Measurements from ENCODE around the gene PRKCH. TPM values are rescaled to one million over a fixed set of nuclear protein-coding genes. Genes with fewer than 3 reads are reported as not detected.

PRKCH gene
- total RNA-seq, 2 experiments from 2014 or later: 244 to 293 TPM

DNA sequence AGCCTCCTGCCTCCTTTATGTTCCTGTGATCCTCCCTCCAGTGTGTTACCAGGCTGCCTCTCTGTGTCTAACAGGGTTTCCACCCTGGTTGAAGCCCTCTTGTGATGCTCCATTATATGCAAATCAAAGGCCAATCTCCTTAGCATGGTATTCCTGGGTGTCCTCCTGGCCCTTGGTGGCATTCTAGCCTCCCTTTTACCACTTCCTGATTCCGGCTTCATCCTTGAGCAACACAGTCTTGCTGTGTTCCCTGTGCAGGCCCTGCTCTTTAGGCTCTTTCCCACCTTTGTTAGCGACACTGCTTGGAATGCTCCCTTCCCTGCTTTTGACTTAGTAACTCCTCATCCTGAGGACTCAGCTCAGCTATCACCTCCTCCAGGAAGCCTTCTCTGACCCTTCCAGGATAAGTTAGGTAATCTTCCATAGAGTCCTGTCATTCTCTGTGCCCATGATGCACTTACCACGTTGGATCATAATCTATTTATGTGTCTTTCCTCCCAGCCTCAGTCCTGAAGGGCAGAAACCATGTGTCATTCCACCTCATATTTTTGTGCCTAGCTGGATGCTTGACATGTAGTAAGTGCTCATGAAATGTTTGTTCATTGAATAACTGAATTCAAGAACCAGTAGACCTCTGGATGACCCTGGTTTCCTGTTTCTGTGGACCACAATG is 37.3 kb downstream of the PRKCH start:
- no peak overlapping the region for H3K4me3 Mint-ChIP-seq
- H3K4me1 Mint-ChIP-seq: peaks cover 74% of the 10 kb centered on the region
- H3K27ac Mint-ChIP-seq: peak overlapping the region; percentile 56
- H3K9me3 Mint-ChIP-seq: peaks cover 6% of the 10 kb centered on the region
- peaks cover 65% of the 10 kb centered on the region for H3K36me3 Mint-ChIP-seq (ENCODE audit: low read depth)
- ChIA-PET CTCF (interaction anchor here (1.1 to 2.4 kb wide), 4 partner anchors 8 to 39 kb away, joined by 3 to 8 read pairs (median 4); no protein-coding TSS in a partner anchor), POLR2A (interaction anchor here (0.6 kb wide), 1 partner anchor 11 kb away, joined by 3 read pairs; no protein-coding TSS in a partner anchor)
- H3K27me3 Mint-ChIP-seq: no peaks in the 10 kb centered on the region
- no peak for DNase-seq

DNA sequence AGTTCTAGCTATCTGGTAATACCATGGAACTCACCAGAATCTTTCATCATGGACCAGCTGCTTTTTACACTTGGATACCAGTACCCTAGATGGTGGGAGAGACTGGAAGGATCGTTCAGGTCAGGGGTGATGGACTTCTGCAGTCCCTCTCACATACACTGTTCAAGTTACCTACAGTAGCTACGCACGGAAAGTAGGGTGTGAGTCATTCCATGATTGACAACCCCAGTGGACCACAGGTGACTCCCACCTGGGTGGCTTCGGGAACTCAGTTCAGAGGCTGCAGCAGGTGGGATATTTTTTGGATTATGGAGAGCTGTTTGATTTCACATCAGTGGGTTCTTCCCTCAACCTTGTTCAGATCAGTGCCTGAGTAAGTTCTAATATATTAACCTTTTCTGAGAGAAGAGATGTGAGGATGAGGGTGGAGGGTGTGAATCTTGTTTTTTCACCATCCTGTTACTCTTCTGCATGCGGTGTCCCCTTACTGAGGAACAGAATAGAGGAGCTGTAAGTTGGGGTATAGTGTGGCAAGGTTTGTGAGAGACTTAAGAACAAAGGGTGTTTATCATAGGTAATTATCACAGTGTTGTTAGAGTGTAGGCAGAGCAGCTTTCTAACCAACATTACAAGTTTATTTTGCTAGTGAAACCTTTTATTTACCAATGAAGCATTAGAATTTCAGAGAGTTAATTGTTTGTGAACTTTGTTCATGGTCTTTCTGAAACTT is 39.6 kb downstream of the PRKCH start:
- ChIA-PET CTCF (interaction anchor here (0.7 to 1.6 kb wide), 7 partner anchors 10 to 476 kb away, joined by 3 to 5 read pairs (median 3); no protein-coding TSS in a partner anchor), POLR2A (no interaction called here)
- no peak for DNase-seq
- Mint-ChIP-seq H3K27ac (peak overlapping the region; percentile 65), H3K27me3 (no peaks in the 10 kb centered on the region), H3K4me1 (peaks cover 54% of the 10 kb centered on the region), H3K4me3 (no peak overlapping the region), H3K36me3 (ENCODE audit: low read depth) (peaks cover 53% of the 10 kb centered on the region), H3K9me3 (peaks cover 6% of the 10 kb centered on the region)

DNA sequence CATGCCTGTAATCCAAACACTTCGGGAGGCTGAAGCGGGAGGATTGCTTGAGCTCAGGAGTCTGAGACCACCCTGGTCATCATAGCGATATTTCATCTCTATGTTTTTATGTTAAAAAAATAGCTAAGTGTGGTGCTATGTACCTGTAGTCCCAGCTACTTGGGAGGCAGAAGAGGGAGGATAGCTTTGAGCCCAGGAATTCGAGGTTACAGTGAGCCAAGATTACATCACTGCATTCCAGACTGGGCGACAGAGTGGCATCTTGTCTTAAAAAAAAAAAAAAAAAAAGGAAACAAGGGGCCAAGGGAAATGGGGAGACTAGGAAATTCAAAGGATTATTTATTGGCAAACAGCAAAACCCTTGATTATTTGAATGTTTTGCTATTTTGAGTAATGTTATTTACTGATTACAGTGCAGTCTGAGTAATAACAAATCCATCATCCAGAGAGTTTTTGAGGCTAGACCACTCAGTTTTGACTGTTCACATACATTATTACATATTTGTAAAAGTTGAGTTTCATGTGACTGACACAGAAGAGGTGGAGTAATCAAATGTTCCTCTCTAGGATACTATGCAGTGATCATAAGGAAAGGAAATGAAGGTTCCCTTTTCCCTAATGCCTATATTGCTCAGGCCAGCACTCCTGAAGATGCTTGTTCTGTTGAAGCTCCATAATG is 40.8 kb downstream of the PRKCH start:
- no peak for DNase-seq
- peaks cover 3% of the 10 kb centered on the region for H3K9me3 Mint-ChIP-seq
- CTCF ChIA-PET: interaction anchor here (1.0 to 1.6 kb wide), 3 partner anchors 14 to 89 kb away, joined by 3 to 6 read pairs (median 5); no protein-coding TSS in a partner anchor
- H3K4me3 Mint-ChIP-seq: no peak overlapping the region
- H3K4me1 Mint-ChIP-seq: peaks cover 42% of the 10 kb centered on the region
- POLR2A ChIA-PET: no interaction called here
- H3K27me3 Mint-ChIP-seq: no peaks in the 10 kb centered on the region
- no peak overlapping the region for H3K27ac Mint-ChIP-seq
- H3K36me3 Mint-ChIP-seq (ENCODE audit: low read depth): peaks cover 43% of the 10 kb centered on the region

DNA sequence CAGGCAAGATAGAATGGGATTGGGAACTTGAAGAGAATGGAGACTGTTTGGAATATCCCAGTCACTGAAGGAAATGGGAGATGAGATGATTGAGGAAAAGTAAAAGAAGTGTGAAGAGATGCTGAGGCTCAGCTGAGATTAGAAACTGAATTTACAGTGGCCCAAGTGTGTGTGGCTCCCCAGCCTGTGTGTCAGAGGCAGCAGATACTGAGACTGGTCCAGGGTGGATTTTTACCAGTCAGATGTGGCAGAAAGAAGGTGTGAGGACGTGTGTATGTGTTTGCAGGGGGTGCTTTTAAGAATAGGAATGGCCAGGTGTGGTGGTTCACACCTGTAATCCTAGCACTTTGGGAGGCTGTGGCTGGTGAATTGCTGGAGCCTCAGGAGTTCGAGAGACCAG is 42.9 kb downstream of the PRKCH start:
- Mint-ChIP-seq H3K27ac (no peak overlapping the region), H3K4me3 (no peak overlapping the region), H3K4me1 (peaks cover 28% of the 10 kb centered on the region), H3K9me3 (no peaks in the 10 kb centered on the region), H3K36me3 (ENCODE audit: low read depth) (peaks cover 29% of the 10 kb centered on the region), H3K27me3 (no peaks in the 10 kb centered on the region)
- ChIA-PET CTCF (interaction anchor here (0.6 to 1.0 kb wide), 2 partner anchors 10 to 31 kb away, joined by 3 read pairs; no protein-coding TSS in a partner anchor), POLR2A (no interaction called here)
- no peak for DNase-seq

DNA sequence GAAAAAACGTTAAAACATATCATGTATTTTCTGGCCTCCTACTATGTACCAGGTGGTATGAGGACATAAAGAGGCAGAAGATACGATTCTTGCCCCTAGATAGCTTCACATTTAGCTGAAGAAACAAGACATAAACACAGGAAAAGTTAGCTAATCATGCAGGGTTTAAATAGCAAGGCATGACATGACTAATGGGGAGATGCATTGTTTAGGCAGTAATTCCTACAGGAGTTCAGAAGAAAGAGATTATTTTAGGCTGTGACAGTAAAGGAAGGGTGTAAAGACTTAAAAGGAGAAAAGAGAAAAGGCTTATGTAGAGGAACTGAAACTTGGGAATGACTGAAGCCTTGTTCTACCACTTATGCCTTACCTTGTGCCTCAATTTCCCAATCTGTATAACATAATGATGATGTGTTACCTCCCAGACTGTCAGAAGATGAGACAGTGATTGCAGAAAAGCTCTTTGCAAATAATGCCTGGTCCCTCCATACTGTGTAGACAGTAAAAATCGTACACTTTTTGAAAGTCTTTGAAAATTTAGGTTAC is 44.4 kb downstream of the PRKCH start:
- peaks cover 26% of the 10 kb centered on the region for H3K4me1 Mint-ChIP-seq
- no peaks in the 10 kb centered on the region for H3K9me3 Mint-ChIP-seq
- DNase-seq: no peak
- peaks cover 28% of the 10 kb centered on the region for H3K36me3 Mint-ChIP-seq (ENCODE audit: low read depth)
- H3K4me3 Mint-ChIP-seq: no peak overlapping the region
- POLR2A ChIA-PET: no interaction called here
- H3K27ac Mint-ChIP-seq: no peak overlapping the region
- CTCF ChIA-PET: no interaction called here
- no peaks in the 10 kb centered on the region for H3K27me3 Mint-ChIP-seq

DNA sequence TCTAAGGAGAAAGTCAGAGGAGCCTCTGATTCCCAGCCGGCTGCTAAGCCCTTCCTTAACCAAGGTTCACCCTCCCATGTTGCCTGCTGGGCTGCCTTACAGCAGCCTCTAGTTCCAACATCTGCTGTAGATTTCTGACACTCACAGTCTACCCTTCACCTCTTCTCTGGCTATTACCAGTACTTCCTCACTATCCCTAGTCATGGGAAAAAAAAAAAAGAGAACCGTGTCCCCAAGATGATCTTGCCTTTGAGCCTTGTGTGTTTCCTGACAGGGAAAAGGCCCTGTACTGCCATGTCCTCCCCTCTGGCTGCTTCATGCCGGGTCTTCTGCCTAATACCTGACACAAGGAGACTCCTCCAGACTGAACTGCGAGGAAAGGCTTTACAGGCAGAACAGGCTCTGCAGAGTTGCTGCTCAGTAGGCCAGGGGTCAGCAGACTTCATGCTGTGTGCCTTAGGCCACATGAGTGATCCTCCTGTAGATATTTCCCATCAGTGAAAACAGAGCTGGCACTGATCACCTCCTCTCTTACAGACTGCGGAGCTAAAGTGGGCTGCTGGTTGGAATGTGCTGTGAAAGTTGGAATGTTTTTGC is 46.8 kb downstream of the PRKCH start:
- H3K9me3 Mint-ChIP-seq: peaks cover 10% of the 10 kb centered on the region
- no peak overlapping the region for H3K4me3 Mint-ChIP-seq
- no peaks in the 10 kb centered on the region for H3K27me3 Mint-ChIP-seq
- no peak for DNase-seq
- POLR2A ChIA-PET: no interaction called here
- peak overlapping the region; percentile 51 for H3K27ac Mint-ChIP-seq
- peaks cover 39% of the 10 kb centered on the region for H3K4me1 Mint-ChIP-seq
- H3K36me3 Mint-ChIP-seq (ENCODE audit: low read depth): peaks cover 42% of the 10 kb centered on the region
- CTCF ChIA-PET: interaction anchor here (0.6 to 2.2 kb wide), 4 partner anchors 11 to 1652 kb away, joined by 3 to 7 read pairs (median 4); no protein-coding TSS in a partner anchor

DNA sequence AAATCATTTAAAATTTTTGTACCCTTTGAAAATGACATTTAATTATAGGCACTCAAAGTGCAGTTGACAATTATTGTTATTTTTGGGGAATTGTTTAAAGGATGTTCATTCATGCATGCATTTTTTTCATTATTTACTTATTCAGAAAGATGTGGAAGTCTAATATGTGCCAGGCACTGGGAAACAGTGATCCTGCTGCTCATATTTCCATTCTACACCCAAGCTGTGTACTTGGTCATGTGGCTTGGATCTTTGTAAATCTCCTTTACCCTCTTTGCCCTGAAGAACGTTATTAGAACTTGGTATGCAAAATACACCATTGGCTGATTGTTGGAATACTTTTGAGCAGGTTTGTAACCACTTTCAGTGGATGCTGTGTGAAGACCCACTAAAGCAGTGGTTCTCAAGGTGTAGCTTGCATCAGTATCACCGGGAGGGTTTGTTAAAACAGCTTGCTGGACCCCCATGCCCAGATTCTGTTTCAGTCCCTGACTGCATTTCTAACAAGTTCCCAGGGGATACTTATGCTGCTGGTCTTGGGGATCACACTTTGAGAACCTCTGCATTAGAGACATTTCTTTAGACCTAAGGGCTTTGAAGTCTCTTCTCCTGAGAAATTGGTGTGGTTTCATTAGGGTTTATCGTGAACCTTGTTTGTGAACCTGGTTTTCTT is 47.5 kb downstream of the PRKCH start:
- no peaks in the 10 kb centered on the region for H3K27me3 Mint-ChIP-seq

DNA sequence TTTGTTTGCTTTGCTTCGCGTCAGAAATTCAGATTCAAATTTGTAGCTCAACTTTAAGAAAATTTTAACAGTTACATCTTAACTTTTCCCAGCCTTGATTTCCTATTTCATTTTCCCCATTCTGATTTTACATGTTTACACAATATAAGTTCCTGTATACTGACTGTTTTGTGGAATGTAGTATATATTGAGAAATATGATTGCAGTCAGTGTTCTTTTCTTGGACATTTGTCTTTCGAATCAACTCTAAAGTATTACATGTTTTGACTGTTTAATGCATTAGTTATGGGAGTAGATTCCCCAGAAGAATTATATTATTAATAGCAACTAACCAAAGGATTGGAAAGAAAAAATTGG is 48.1 kb downstream of the PRKCH start:
- no peak for DNase-seq
- ChIA-PET POLR2A (no interaction called here), CTCF (interaction anchor here (0.6 to 2.2 kb wide), 2 partner anchors 10 to 18 kb away, joined by 3 to 7 read pairs; no protein-coding TSS in a partner anchor)
- Mint-ChIP-seq H3K27ac (peak overlapping the region; percentile 80), H3K9me3 (peaks cover 20% of the 10 kb centered on the region), H3K36me3 (ENCODE audit: low read depth) (peaks cover 54% of the 10 kb centered on the region), H3K4me1 (peaks cover 48% of the 10 kb centered on the region), H3K4me3 (no peak overlapping the region), H3K27me3 (no peaks in the 10 kb centered on the region)

More for the DNA sequence above, 47.5 kb downstream of the PRKCH start:
- H3K4me1 Mint-ChIP-seq: peaks cover 43% of the 10 kb centered on the region
- CTCF ChIA-PET: interaction anchor here (0.6 to 2.2 kb wide), 4 partner anchors 10 to 83 kb away, joined by 3 to 7 read pairs (median 4); no protein-coding TSS in a partner anchor
- H3K4me3 Mint-ChIP-seq: no peak overlapping the region
- H3K9me3 Mint-ChIP-seq: peaks cover 16% of the 10 kb centered on the region
- DNase-seq: no peak
- H3K36me3 Mint-ChIP-seq (ENCODE audit: low read depth): peaks cover 49% of the 10 kb centered on the region
- POLR2A ChIA-PET: no interaction called here
- peak overlapping the region; percentile 80 for H3K27ac Mint-ChIP-seq

DNA sequence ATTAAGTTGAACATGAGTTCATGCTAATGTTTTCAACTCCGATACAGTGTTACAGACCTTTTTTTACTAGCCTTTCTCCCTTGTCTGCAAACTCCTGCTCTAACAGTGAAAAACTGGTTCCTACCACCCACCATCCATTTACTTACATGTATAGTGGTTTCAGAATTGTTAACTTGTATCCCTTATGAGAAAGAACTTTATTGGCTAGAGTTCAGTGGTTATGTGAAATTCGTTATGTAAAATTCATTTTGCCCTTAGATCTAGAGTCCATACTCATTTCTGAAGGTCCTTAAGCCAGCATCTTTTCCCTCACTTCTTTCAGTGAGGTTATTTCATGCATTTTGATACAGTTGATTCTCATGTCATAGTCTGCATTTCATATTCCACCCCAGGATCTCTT is 51.0 kb downstream of the PRKCH start:
- Mint-ChIP-seq H3K36me3 (ENCODE audit: low read depth) (peaks cover 79% of the 10 kb centered on the region), H3K27ac (no peak overlapping the region), H3K27me3 (no peaks in the 10 kb centered on the region), H3K4me1 (peaks cover 72% of the 10 kb centered on the region), H3K9me3 (peaks cover 45% of the 10 kb centered on the region), H3K4me3 (no peak overlapping the region)
- DNase-seq: no peak
- POLR2A ChIA-PET: no interaction called here
- CTCF ChIA-PET: no interaction called here

DNA sequence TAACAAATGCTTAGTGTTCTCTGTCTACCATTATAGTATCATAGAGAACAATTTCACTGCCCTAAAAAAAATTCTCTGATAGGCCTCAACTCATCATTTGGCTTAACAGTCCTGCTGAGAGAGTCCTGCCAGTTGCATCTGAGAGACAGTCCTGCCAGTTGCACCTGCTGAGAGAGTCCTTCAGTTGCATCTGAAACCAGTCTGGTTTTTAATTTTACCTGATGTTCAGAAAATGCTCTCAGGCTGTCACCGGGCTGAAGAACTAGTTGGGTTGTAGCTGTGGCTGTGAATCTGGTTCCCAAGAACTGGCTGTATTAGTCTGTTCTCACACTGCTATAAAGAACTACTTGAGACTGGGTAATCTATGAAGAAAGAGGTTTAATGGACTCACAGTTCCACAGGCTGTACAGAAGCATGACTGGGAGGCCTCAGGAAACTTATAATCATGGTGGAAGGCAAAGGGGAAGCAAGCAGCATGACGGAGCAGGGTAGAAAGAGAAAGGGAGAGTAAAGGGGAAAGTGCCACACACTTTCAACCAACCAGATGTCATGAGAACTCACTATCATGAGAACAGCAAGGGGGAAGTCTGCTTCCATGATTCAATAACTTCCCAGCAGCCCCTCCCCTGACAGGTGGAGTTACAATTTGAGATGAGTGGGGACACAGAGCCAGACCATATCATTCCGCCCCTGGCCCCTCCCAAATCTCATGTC is 51.6 kb downstream of the PRKCH start:
- peaks cover 85% of the 10 kb centered on the region for H3K36me3 Mint-ChIP-seq (ENCODE audit: low read depth)
- H3K9me3 Mint-ChIP-seq: peaks cover 45% of the 10 kb centered on the region
- H3K4me3 Mint-ChIP-seq: no peak overlapping the region
- ChIA-PET POLR2A (no interaction called here), CTCF (no interaction called here)
- H3K27me3 Mint-ChIP-seq: no peaks in the 10 kb centered on the region
- H3K27ac Mint-ChIP-seq: peak overlapping the region; percentile 62
- H3K4me1 Mint-ChIP-seq: peaks cover 78% of the 10 kb centered on the region
- DNase-seq: no peak

DNA sequence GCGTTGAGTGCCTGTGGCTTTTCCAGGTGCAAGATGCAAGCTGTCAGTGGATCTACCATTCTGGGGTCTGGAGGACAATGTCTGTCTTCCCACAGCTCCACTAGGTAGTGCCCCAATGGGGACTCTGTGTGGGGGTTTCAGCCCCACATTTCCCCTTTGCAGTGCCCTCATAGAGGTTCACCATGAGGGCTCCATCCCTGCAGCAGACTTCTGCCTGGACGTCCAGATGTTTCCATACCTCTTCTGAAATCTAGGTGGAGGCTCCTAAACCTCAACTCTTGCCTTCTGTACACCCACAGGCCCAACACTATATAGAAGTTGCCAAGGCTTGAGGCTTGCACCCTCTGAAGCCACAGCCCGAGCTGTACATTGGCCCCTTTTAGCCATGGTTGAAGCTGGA is 52.9 kb downstream of the PRKCH start:
- Mint-ChIP-seq H3K4me1 (peaks cover 81% of the 10 kb centered on the region), H3K9me3 (peaks cover 52% of the 10 kb centered on the region), H3K4me3 (no peak overlapping the region), H3K27me3 (no peaks in the 10 kb centered on the region), H3K36me3 (ENCODE audit: low read depth) (peaks cover 88% of the 10 kb centered on the region), H3K27ac (no peak overlapping the region)
- ChIA-PET CTCF (no interaction called here), POLR2A (no interaction called here)
- no peak for DNase-seq

DNA sequence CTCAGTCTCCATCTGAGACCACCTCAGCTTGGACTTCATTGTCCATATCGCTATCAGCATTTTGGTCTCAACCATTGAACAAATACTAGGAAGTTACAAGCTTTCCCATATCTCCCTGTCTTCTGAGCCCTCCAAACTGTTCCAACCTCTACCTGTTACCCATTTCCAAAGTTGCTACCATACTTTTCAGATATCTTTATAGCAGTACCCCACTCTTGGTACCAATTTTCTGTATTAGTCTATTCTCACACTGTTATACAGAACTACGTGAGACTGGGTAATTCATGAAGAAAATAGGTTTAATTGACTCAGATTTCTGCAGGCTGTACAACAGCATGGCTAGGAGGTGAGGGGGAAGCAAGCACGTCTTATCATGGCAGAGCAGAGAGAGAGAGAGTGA is 53.8 kb downstream of the PRKCH start:
- no peaks in the 10 kb centered on the region for H3K27me3 Mint-ChIP-seq
- CTCF ChIA-PET: no interaction called here
- POLR2A ChIA-PET: no interaction called here
- no peak overlapping the region for H3K27ac Mint-ChIP-seq
- DNase-seq: no peak
- peaks cover 52% of the 10 kb centered on the region for H3K9me3 Mint-ChIP-seq
- no peak overlapping the region for H3K4me3 Mint-ChIP-seq
- H3K4me1 Mint-ChIP-seq: peaks cover 85% of the 10 kb centered on the region
- peaks cover 92% of the 10 kb centered on the region for H3K36me3 Mint-ChIP-seq (ENCODE audit: low read depth)
